Measurements from ENCODE around the gene ENO3. TPM values are rescaled to one million over a fixed set of nuclear protein-coding genes. Genes with fewer than 3 reads are reported as not detected.

ENO3 gene
- total RNA-seq, 2 donors from 2014 or later = 90.0 to 102 TPM

DNA sequence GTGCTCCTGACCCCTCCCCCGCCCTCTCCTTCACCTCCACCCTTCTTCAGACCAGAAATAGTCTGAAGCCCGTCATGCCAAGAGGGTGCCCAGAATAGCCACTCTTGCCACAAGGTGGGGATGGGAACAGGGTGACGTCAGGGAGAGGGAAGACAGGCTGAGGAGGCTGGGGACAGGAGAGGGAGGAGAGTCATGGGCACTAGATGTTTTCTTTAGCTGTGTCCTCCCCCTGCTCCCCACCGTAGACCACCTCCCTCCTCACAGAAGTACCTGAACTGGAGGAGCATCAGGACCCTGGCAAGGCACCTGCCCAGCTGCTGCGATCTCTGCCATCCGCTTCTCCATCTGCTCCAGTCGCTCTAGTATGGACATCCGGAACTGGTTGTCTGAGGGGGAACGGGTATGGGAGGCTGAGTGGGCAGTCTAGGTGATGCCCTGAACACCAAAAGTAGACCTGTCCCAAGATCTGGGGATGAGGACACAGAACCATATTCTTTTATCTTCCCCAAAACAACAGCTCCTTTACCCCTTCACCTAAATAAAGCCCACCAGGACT is 23.3 kb downstream of the ENO3 start:
- no peaks in the 10 kb centered on the region for H3K9me3 Mint-ChIP-seq
- H3K36me3 Mint-ChIP-seq (ENCODE audit: insufficient read depth in 2 of 2) = peaks cover 13 to 40% of the 10 kb centered on the region in 2 donors
- peaks cover 26% of the 10 kb centered on the region for H3K4me1 Mint-ChIP-seq (ENCODE audit: low read depth)
- no peak for DNase-seq
- no peaks in the 10 kb centered on the region for H3K27me3 Mint-ChIP-seq (ENCODE audit: low read depth)
- ATAC-seq (replicated peaks in 1 of 2) = no peak
- H3K27ac Mint-ChIP-seq = peak overlapping the region; percentile 75
- H3K4me3 Mint-ChIP-seq = no peak overlapping the region

DNA sequence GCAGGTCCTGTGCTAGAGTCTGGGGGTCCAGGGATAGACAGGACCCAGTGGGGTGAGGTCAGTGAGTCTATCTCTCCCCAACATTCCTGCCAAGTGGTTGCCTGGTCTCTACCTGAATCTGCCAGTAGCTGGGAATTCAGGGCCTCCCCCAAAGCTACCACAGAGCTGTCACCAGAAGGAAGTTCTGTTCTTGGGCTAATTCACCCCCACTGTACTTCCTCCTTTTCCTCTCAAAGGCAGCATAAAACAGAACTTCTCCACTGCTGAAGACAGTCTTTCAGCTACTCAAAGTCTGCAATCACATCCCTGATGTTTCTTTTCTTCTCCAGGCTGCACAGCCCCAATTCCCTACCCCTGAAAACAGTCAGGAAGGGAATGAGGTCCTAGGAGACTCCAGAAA is 27.8 kb downstream of the ENO3 start:
- no peak for ATAC-seq (replicated peaks in 1 of 2)
- Mint-ChIP-seq H3K4me1 (ENCODE audit: low read depth) (peaks cover 12% of the 10 kb centered on the region), H3K9me3 (no peaks in the 10 kb centered on the region), H3K27me3 (ENCODE audit: low read depth) (no peaks in the 10 kb centered on the region), H3K4me3 (no peak overlapping the region), H3K27ac (no peak overlapping the region), H3K36me3 (ENCODE audit: insufficient read depth in 2 of 2) (peaks cover 11 to 26% of the 10 kb centered on the region in 2 donors)
- DNase-seq = no peak

DNA sequence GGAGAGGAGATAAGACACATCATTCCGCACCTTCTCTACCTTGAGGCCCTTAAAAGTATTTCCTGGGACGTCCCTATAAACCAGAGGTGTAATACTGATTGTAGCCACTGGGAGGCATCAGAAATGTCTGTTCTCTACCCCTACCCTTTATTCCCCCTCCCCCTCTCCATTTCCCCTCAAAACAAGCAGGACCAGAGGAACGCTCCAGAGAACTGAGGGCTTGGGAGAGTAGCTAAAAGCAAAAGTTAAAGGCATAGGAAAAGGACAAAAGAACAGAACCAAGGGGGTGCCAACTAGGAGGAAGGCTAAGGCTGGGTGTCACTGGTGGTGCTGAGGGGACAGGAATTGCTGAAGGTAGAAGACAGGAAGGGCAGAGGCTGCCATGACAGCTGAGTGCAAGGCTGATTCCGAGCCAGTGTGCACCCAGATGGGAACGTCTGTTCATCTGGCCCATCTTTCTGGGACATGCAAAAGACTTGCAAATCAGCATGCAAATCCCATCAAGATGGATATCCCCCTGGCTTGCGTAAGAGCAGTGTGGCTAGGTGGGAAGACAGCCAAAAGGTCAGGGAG is 29.8 kb downstream of the ENO3 start:
- Mint-ChIP-seq H3K4me1 (ENCODE audit: low read depth) (peaks cover 18% of the 10 kb centered on the region), H3K4me3 (peak overlapping the region in 1 of 2 donors; percentile 8), H3K27me3 (ENCODE audit: low read depth) (no peaks in the 10 kb centered on the region), H3K36me3 (ENCODE audit: insufficient read depth in 2 of 2) (peaks cover 9 to 14% of the 10 kb centered on the region in 2 donors), H3K9me3 (no peaks in the 10 kb centered on the region), H3K27ac (peak overlapping the region; percentile 85)
- ATAC-seq (replicated peaks in 1 of 2) (peak; percentile 83 to 87), DNase-seq (peak; percentile 55 to 68)

- ATAC-seq (replicated peaks in 1 of 2) (no peak), DNase-seq (no peak)
- Mint-ChIP-seq H3K27me3 (ENCODE audit: low read depth) (no peaks in the 10 kb centered on the region), H3K27ac (no peak overlapping the region), H3K4me3 (no peak overlapping the region), H3K36me3 (ENCODE audit: insufficient read depth in 2 of 2) (peaks cover 9 to 13% of the 10 kb centered on the region in 2 donors), H3K9me3 (no peaks in the 10 kb centered on the region), H3K4me1 (ENCODE audit: low read depth) (peaks cover 29% of the 10 kb centered on the region)
Measured at GRCh38 chr17:4982305-4982704, 31.4 kb downstream of the ENO3 start.

- Mint-ChIP-seq H3K27ac (peak overlapping the region; percentile 71), H3K4me1 (ENCODE audit: low read depth) (peaks cover 44% of the 10 kb centered on the region), H3K27me3 (ENCODE audit: low read depth) (no peaks in the 10 kb centered on the region), H3K9me3 (no peaks in the 10 kb centered on the region), H3K4me3 (peak overlapping the region; percentile 97 to 99), H3K36me3 (ENCODE audit: insufficient read depth in 2 of 2) (peaks cover 1 to 3% of the 10 kb centered on the region in 2 donors)
- ATAC-seq (replicated peaks in 1 of 2) (no peak), DNase-seq (peak in 1 of 2 donors; percentile 21)
Measured at GRCh38 chr17:4986403-4986802, 35.5 kb downstream of the ENO3 start.

GRCh38 chr17:4986951-4987766 is 36.2 kb downstream of the ENO3 start, which contains the start of gene CAMTA2:
Gene CAMTA2, minus strand, starts transcription at chr17:4987675. Its CDS starts 1,453 bp downstream, at chr17:4986222.
- H3K4me1 Mint-ChIP-seq (ENCODE audit: low read depth) = peaks cover 49% of the 10 kb centered on the region
- H3K27me3 Mint-ChIP-seq (ENCODE audit: low read depth) = no peaks in the 10 kb centered on the region
- peaks cover 3 to 4% of the 10 kb centered on the region in 2 donors for H3K36me3 Mint-ChIP-seq (ENCODE audit: insufficient read depth in 2 of 2)
- peak within 1 kb of the TSS; percentile 97 to 99 for H3K4me3 Mint-ChIP-seq
- ATAC-seq (replicated peaks in 1 of 2) (peak; percentile 91 to 94), DNase-seq (peak; percentile 93 to 94)
- H3K9me3 Mint-ChIP-seq = no peaks in the 10 kb centered on the region
- H3K27ac Mint-ChIP-seq = peak within 1 kb of the TSS; percentile 98

DNA sequence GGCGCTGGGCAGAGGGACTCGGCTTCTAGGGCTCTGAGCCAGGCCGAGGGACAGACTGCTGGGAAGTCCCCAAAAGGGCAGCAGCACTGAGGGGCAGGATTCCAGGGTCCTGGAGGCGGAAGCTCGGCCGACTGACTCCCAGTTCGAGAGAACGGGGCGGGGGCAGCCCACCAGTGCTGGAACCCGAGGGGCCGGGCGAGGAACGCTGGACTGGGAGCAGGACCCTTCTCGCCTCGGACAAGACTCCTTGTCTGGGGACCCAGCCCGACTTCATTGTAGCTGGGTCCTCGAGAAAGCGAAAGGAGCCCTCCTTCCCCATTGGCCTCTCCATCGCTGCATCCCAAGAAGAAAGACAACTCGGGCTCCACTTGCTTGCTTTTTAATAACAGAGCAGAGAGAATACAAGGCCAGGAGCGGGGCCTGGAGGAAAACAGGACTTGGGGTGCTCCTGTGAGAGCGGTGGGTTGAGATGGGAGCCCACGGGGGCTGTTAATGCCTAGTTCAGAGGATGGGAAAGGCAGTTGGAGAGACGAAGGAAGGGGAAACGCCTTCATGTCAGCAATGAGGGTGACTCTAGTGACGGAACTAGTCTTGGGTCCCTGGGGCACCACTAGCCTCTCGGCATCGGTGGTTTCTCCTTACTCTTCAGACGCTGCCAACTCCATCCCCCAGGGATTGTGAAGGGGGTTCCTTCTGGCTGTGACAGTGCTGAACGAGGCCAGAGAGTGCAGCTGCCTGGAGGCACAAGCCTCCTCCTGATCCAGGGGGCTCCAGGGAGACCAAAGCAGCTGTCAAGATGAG is 37.0 kb downstream of the ENO3 start:
- H3K9me3 Mint-ChIP-seq = no peaks in the 10 kb centered on the region
- peak overlapping the region; percentile 98 for H3K27ac Mint-ChIP-seq
- peak in 1 of 2 donors; percentile 18 for DNase-seq
- H3K4me3 Mint-ChIP-seq = peak overlapping the region; percentile 97 to 99
- peaks cover 49% of the 10 kb centered on the region for H3K4me1 Mint-ChIP-seq (ENCODE audit: low read depth)
- ATAC-seq (replicated peaks in 1 of 2) = no peak
- H3K27me3 Mint-ChIP-seq (ENCODE audit: low read depth) = no peaks in the 10 kb centered on the region
- peaks cover 3 to 4% of the 10 kb centered on the region in 2 donors for H3K36me3 Mint-ChIP-seq (ENCODE audit: insufficient read depth in 2 of 2)

GRCh38 chr17:4994081-4994595 is 43.2 kb downstream of the ENO3 start:
- Mint-ChIP-seq H3K4me1 (ENCODE audit: low read depth) (peaks cover 41% of the 10 kb centered on the region), H3K9me3 (no peaks in the 10 kb centered on the region), H3K36me3 (ENCODE audit: insufficient read depth in 2 of 2) (peaks cover 0 to 3% of the 10 kb centered on the region in 2 donors), H3K27ac (no peak overlapping the region), H3K27me3 (ENCODE audit: low read depth) (no peaks in the 10 kb centered on the region), H3K4me3 (no peak overlapping the region)
- ATAC-seq (replicated peaks in 1 of 2) = no peak
- DNase-seq = no peak

- DNase-seq (peak; percentile 94 to 95), ATAC-seq (replicated peaks in 1 of 2) (peak; percentile 93 to 94)
- Mint-ChIP-seq H3K4me1 (ENCODE audit: low read depth) (peaks cover 35% of the 10 kb centered on the region), H3K4me3 (peak within 1 kb of the TSS; percentile 93 to 95), H3K27me3 (ENCODE audit: low read depth) (no peaks in the 10 kb centered on the region), H3K27ac (peak within 1 kb of the TSS; percentile 87), H3K36me3 (ENCODE audit: insufficient read depth in 2 of 2) (peaks cover 3 to 6% of the 10 kb centered on the region in 2 donors), H3K9me3 (no peaks in the 10 kb centered on the region)
Measured at GRCh38 chr17:4997302-4998026, 46.5 kb downstream of the ENO3 start, which contains the start of the genes INCA1 and KIF1C. Gene INCA1, minus strand, starts transcription at chr17:4997522. Its CDS starts 3,085 bp downstream, at chr17:4994437. Gene KIF1C, plus strand, starts transcription at chr17:4997950. Its CDS starts 2,297 bp downstream, at chr17:5000247.

GRCh38 chr17:4998027-4998731 is 47.3 kb downstream of the ENO3 start:
- peak; percentile 8 to 9 for ATAC-seq (replicated peaks in 1 of 2)
- Mint-ChIP-seq H3K9me3 (no peaks in the 10 kb centered on the region), H3K27me3 (ENCODE audit: low read depth) (no peaks in the 10 kb centered on the region), H3K27ac (no peak overlapping the region), H3K36me3 (ENCODE audit: insufficient read depth in 2 of 2) (peaks cover 3 to 6% of the 10 kb centered on the region in 2 donors), H3K4me3 (peak overlapping the region; percentile 93 to 95), H3K4me1 (ENCODE audit: low read depth) (peaks cover 35% of the 10 kb centered on the region)
- DNase-seq = no peak

DNA sequence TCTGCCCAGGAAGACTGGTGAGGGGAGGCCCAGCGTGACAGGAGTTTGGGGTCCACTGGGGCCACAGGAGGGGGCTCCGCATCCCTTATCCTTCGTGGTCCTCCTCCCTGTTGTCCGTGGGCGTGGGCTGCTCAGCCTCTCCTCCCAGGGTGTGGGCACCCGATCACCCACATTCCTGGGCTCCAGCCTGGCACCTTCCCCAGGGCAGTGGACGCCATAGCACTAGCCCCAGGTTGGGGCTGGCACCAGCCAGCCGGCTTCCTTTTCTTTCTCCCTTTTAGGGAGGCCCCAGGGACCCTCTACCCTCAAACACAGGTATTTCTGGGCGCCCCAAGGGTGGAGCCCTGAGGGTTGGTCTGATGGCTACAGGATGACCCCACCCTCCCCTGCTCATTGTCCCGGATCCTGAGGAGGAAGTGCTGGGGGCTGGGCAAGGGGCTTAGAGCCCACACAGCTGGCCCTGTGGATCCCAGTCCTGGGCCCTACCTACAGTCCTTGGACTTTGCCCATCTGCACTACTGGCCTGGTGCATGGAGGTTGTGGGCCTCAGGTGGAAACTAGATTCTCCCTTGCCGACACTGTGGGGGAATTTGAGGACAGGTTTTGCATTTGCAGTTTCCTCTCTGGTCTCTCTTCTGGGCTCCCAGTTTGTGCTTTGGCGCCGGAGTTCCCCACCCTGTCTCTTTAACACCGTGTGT is 48.0 kb downstream of the ENO3 start:
- H3K4me3 Mint-ChIP-seq = peak overlapping the region; percentile 93 to 95
- DNase-seq = peak in 1 of 2 donors; percentile 14
- no peak for ATAC-seq (replicated peaks in 1 of 2)
- H3K27me3 Mint-ChIP-seq (ENCODE audit: low read depth) = no peaks in the 10 kb centered on the region
- H3K4me1 Mint-ChIP-seq (ENCODE audit: low read depth) = peaks cover 35% of the 10 kb centered on the region
- H3K36me3 Mint-ChIP-seq (ENCODE audit: insufficient read depth in 2 of 2) = peaks cover 3 to 6% of the 10 kb centered on the region in 2 donors
- no peaks in the 10 kb centered on the region for H3K9me3 Mint-ChIP-seq
- peak overlapping the region; percentile 87 for H3K27ac Mint-ChIP-seq

All from activated T-cell treated with anti-CD3 and anti-CD28 coated beads, Interleukin-2, amount 50 U/mL, for 72 hours (primary cell).